Measurements from ENCODE around the gene TNFRSF18.
A peak's percentile ranks its signal among the peaks of the same experiment; 100 is the strongest.

The TNFRSF18 gene

GRCh38 chr1:1240822-1241587 is 34.6 kb upstream of the TNFRSF18 start:
- Histone ChIP-seq H3K36me3 (0 out of 2 replicates have a peak, but pooled peaks cover 2% of the 10 kb centered on the region), H4K20me1 (peaks cover 66% of the 10 kb centered on the region), H3K9me3 (no peaks in the 10 kb centered on the region), H3K4me2 (peak overlapping the region; percentile 92), H3K4me1 (peaks cover 87% of the 10 kb centered on the region), H3K27me3 (peaks cover 23% of the 10 kb centered on the region), H3K9ac (peak overlapping the region; percentile 54; the same call in 1 of the 2 replicates), H3K4me3 (no peak overlapping the region), H3K27ac (peak overlapping the region; percentile 59)
- TF ChIP-seq Cebpa-rat (IDR thresholded peaks at IDR 0.05): no peak

- Histone ChIP-seq H3K9ac (no peak overlapping the region), H3K36me3 (peaks cover 9% of the 10 kb centered on the region; the same call in 1 of the 2 replicates), H4K20me1 (peaks cover 66% of the 10 kb centered on the region), H3K4me2 (peak overlapping the region; percentile 45), H3K27ac (0 out of 2 replicates have a peak overlapping the region, but pooled peaks have one; percentile 26), H3K27me3 (peaks cover 16% of the 10 kb centered on the region), H3K9me3 (no peaks in the 10 kb centered on the region), H3K4me3 (no peak overlapping the region), H3K4me1 (peaks cover 87% of the 10 kb centered on the region)
- no peak for TF ChIP-seq Cebpa-rat (IDR thresholded peaks at IDR 0.05)
Observed at GRCh38 chr1:1240348-1240732, 33.9 kb upstream of the TNFRSF18 start.

- 0 out of 2 replicates have a peak overlapping the region, but pooled peaks have one; percentile 26 for H3K27ac ChIP-seq
- TF ChIP-seq Cebpa-rat (IDR thresholded peaks at IDR 0.05): no peak
- peaks cover 15% of the 10 kb centered on the region for H3K36me3 ChIP-seq
- no peak overlapping the region for H3K4me3 ChIP-seq
- H3K27me3 ChIP-seq: peaks cover 14% of the 10 kb centered on the region; the same call in 1 of the 2 replicates
- peaks cover 93% of the 10 kb centered on the region for H3K4me1 ChIP-seq
- H3K9ac ChIP-seq: no peak overlapping the region
- no peaks in the 10 kb centered on the region for H3K9me3 ChIP-seq
- peak overlapping the region; percentile 45 for H3K4me2 ChIP-seq
- peaks cover 69% of the 10 kb centered on the region for H4K20me1 ChIP-seq
Observed at GRCh38 chr1:1239614-1240347, 33.4 kb upstream of the TNFRSF18 start.

GRCh38 chr1:1239227-1239613 is 32.8 kb upstream of the TNFRSF18 start:
- H3K9me3 ChIP-seq: no peaks in the 10 kb centered on the region
- peak overlapping the region; percentile 99 for H3K4me2 ChIP-seq
- TF ChIP-seq Cebpa-rat (IDR thresholded peaks at IDR 0.05): no peak
- H4K20me1 ChIP-seq: peaks cover 73% of the 10 kb centered on the region
- no peak overlapping the region for H3K4me3 ChIP-seq
- H3K9ac ChIP-seq: 0 out of 2 replicates have a peak overlapping the region, but pooled peaks have one; percentile 19
- H3K27ac ChIP-seq: no peak overlapping the region
- H3K27me3 ChIP-seq: peaks cover 12% of the 10 kb centered on the region; the same call in 1 of the 2 replicates
- peaks cover 20% of the 10 kb centered on the region for H3K36me3 ChIP-seq
- peaks cover 97% of the 10 kb centered on the region for H3K4me1 ChIP-seq

- Histone ChIP-seq H4K20me1 (peaks cover 73% of the 10 kb centered on the region), H3K4me1 (peaks cover 97% of the 10 kb centered on the region), H3K4me2 (peak overlapping the region; percentile 99), H3K9ac (0 out of 2 replicates have a peak overlapping the region, but pooled peaks have one; percentile 19), H3K36me3 (peaks cover 25% of the 10 kb centered on the region), H3K9me3 (no peaks in the 10 kb centered on the region), H3K4me3 (no peak overlapping the region), H3K27ac (0 out of 2 replicates have a peak overlapping the region, but pooled peaks have one; percentile 18), H3K27me3 (peaks cover 7% of the 10 kb centered on the region; the same call in 1 of the 2 replicates)
- no peak for TF ChIP-seq Cebpa-rat (IDR thresholded peaks at IDR 0.05)
Observed at GRCh38 chr1:1238702-1239178, 32.3 kb upstream of the TNFRSF18 start.

- peak overlapping the region; percentile 61 for H3K27ac ChIP-seq
- peak overlapping the region; percentile 70 for H3K9ac ChIP-seq
- H3K4me3 ChIP-seq: peak overlapping the region; percentile 7
- peaks cover 97% of the 10 kb centered on the region for H3K4me1 ChIP-seq
- no peaks in the 10 kb centered on the region for H3K9me3 ChIP-seq
- no peak for TF ChIP-seq Cebpa-rat (IDR thresholded peaks at IDR 0.05)
- H3K36me3 ChIP-seq: peaks cover 26% of the 10 kb centered on the region
- peak overlapping the region; percentile 99 for H3K4me2 ChIP-seq
- H4K20me1 ChIP-seq: peaks cover 74% of the 10 kb centered on the region
- 0 out of 2 replicates have a peak, but pooled peaks cover 7% of the 10 kb centered on the region for H3K27me3 ChIP-seq
Observed at GRCh38 chr1:1237874-1238701, 31.7 kb upstream of the TNFRSF18 start.

- Histone ChIP-seq H3K4me1 (peaks cover 98% of the 10 kb centered on the region), H4K20me1 (peaks cover 71% of the 10 kb centered on the region), H3K4me2 (peak overlapping the region; percentile 99), H3K36me3 (peaks cover 26% of the 10 kb centered on the region), H3K4me3 (peak overlapping the region; percentile 7), H3K9ac (peak overlapping the region; percentile 70), H3K9me3 (no peaks in the 10 kb centered on the region), H3K27me3 (0 out of 2 replicates have a peak, but pooled peaks cover 7% of the 10 kb centered on the region), H3K27ac (peak overlapping the region; percentile 61)
- TF ChIP-seq Cebpa-rat (IDR thresholded peaks at IDR 0.05): no peak
Observed at GRCh38 chr1:1236945-1237873, 30.8 kb upstream of the TNFRSF18 start.

GRCh38 chr1:1236176-1236763 is 29.9 kb upstream of the TNFRSF18 start:
- peaks cover 26% of the 10 kb centered on the region for H3K36me3 ChIP-seq
- TF ChIP-seq Cebpa-rat (IDR thresholded peaks at IDR 0.05): no peak
- peak overlapping the region; percentile 7; the same call in 1 of the 2 replicates for H3K4me3 ChIP-seq
- peak overlapping the region; percentile 99 for H3K4me2 ChIP-seq
- H3K9me3 ChIP-seq: no peaks in the 10 kb centered on the region
- 0 out of 2 replicates have a peak, but pooled peaks cover 7% of the 10 kb centered on the region for H3K27me3 ChIP-seq
- peaks cover 62% of the 10 kb centered on the region for H4K20me1 ChIP-seq
- H3K9ac ChIP-seq: peak overlapping the region; percentile 70
- H3K27ac ChIP-seq: peak overlapping the region; percentile 61
- peaks cover 89% of the 10 kb centered on the region for H3K4me1 ChIP-seq
